ENCODE data around the gene MSH3.
"Not testable (repeated sequence)": the region's sequence is repeated elsewhere in the genome, so short reads cannot be mapped to it uniquely, and the experiment has no call there.

The MSH3 gene

DNA sequence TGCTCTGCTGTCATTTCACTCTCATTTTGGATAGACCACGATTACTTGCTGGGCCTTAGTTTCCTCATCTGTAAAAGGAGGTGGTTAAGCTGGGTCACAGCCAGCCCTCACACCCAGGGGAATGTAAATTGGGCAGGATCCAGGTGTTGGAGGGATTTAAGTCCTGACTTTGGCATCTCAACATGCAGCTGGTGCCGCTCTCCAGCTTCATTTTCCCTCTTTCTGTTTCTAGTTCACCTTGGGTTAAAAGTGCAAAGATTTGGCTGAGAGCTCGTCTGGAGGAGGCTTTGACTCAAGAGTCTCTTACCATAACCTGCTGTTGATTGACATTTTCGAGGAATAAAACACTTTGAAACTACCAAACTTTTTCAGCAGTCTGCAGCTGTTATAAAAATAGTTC lies 144.6 kb downstream of the MSH3 start:
- no peak for ATAC-seq

GRCh38 chr5:80799573-80799972 lies 145.1 kb downstream of the MSH3 start:
- ATAC-seq: no peak

- ATAC-seq: no peak
Measured at GRCh38 chr5:80804332-80804731, 149.9 kb downstream of the MSH3 start.

- ATAC-seq: no peak
Measured at GRCh38 chr5:80805038-80805437, 150.6 kb downstream of the MSH3 start.

DNA sequence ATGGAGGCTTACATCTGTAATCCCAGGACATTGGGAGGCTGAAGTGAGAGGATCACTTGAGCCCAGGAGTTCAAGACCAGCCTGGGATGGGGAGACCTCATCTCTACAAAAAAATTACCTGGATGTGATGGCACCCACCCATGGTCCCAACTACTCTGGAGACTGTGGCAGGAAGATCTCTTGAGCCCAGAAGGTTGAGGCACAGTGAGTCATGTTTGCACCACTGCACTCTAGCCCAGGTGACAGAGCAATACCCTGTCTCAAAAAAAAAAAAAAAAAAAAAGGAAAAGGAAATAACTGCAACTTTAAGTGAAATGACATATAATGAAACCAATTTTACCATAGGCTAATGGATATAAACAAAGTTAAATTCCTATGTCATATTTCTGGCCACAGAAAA lies 152.5 kb downstream of the MSH3 start:
- no peak for ATAC-seq

- no peak for ATAC-seq
Measured at GRCh38 chr5:80809451-80809850, 155.0 kb downstream of the MSH3 start.

DNA sequence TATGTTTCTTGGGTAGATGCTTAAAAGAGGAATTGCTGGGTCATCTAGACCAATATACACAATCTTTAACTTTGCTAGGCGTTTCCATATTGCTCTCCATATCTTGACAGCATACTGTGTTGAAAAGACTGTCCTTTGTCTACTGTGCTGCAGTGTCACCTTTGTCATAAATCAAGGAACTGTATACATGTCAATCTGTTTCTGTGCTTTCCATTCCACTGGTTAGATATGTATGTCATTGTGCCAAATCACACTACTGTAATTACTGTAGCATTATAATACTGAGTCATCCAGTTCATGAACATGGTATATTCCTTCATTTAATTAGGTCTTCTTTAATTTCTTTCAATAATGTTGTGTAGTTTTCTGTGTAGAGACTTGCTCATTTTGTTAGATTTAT lies 156.0 kb downstream of the MSH3 start:
- ATAC-seq: peak; percentile 41 to 89

DNA sequence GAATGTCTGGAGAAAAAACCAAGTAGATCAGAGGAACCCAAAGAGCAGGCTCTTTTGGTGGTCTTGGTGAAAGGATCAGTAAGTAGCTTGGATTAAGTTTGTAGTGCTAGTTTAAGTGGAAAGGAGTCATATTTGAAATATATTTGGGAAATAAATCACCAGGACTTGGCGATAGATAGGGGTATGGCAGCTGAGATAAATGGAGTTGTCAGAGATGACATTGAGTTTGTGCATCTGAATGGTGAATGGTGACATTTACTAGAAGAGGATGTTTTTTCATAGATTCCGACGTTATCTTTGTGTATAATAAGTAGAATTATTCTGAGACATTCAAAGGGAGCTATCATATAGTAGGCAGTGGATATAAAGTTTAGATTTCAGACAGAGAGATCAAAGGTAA lies 162.1 kb downstream of the MSH3 start:
- no peak for ATAC-seq

GRCh38 chr5:80820685-80821084 lies 166.2 kb downstream of the MSH3 start:
- ATAC-seq: no peak

- no peak for ATAC-seq
Measured at GRCh38 chr5:80822640-80823039, 168.2 kb downstream of the MSH3 start.

DNA sequence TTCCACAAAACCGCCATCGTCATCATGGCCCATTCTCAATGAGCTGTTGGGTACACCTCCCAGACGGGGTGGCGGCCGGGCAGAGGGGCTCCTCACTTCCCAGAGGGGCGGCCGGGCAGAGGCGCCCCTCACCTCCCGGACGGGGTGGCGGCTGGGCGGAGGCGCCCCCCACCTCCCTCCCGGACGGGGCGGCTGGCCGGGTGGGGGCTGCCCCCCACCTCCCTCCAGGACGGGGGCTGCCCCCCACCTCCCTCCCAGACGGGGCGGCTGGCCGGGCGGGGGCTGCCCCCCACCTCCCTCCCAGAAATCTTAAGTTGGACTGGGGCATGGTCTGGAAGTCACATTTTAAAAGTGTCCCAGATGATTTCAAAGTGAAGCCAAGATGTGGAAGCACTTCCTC lies 169.7 kb downstream of the MSH3 start:
- ATAC-seq: not testable (repeated sequence)

- ATAC-seq: no peak
Measured at GRCh38 chr5:80825786-80826460, 171.5 kb downstream of the MSH3 start.

- ATAC-seq: no peak
Measured at GRCh38 chr5:80834710-80835109, 180.3 kb downstream of the MSH3 start.

DNA sequence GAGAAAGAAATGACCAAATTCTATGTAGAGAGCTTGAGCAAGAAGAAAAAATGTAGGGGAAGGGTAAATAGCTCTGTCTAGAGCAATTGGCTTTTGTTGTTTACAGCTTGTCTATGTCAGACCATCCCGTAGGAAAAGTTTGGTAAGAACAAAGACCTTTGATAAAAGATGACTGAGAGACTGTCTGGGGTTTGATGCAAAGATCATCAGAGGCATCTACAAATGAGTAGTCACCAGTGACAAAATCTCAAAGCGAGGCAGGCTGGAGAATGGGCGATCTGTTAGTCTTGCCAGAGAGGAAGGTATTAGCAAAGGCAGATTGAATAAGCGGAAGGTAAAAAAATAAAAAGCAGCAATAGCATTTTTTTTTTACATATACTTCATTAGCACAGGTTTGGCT lies 180.7 kb downstream of the MSH3 start:
- ATAC-seq: no peak

GRCh38 chr5:80837679-80838078 lies 183.2 kb downstream of the MSH3 start:
- peak; percentile 73 to 74 for ATAC-seq

GRCh38 chr5:80841026-80841797 lies 186.8 kb downstream of the MSH3 start:
- not testable (repeated sequence) for ATAC-seq

DNA sequence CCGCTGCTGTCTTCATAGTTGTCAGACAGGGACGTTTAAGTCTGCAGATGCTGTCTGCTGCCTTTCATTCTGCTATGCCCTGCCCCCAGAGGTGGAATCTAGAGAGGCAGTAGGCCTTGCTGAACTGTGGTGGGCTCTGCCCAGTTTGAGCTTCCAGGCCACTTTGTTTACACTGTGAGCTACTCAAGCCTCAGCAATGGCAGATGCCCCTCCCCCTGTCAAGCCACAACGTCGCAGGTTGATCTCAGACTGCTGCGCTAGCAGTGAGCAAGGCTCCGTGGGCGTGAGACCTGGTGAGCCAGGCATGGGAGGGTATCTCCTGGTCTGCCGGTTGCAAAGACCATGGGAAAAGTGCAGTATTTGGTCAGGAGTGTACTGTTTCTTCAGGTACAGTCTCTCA lies 192.0 kb downstream of the MSH3 start:
- not testable (repeated sequence) for ATAC-seq

- ATAC-seq: not testable (repeated sequence)
Measured at GRCh38 chr5:80850168-80850567, 195.7 kb downstream of the MSH3 start.

GRCh38 chr5:80852331-80853245 lies 198.1 kb downstream of the MSH3 start:
- ATAC-seq: no peak

- no peak for ATAC-seq
Measured at GRCh38 chr5:80853413-80853812, 199.0 kb downstream of the MSH3 start.

DNA sequence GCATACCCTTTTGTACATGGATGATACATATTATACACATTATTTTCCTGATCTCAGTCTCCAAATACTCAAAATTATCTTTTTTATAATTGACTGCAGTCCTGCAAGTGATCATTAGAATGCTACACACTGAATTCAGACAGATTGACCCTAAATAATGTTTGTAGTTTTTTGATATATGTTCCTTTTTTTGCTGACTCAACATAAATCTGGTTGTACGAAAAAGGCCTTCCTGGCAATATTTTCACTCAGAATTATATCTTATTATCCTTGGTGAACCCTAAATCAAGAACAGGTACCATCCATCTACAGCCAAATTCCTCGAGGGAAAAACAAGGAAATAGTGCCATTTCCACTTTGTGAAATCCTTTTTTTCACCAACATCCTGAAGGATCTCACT lies 200.1 kb downstream of the MSH3 start:
- no peak for ATAC-seq

- no peak for ATAC-seq
Measured at GRCh38 chr5:80860924-80861613, 206.6 kb downstream of the MSH3 start.

DNA sequence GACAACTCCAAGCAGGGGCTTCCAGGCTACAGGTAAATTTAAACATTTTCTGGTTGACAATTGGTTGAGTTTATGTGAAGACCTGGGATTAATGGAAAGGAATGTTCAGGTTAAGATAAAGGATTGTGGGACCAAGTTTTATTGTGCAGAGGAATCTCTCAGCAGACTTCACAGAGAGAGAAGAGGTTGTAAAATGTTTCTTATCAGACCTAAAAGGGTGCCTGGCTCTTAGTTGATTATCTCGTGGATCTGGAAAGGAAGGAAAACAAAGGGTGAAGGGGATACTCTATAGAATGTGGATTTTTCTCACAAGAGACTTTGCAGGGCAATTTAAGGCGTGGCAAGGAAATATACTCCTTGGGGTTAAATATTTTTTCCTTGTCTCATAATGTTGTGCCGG lies 209.3 kb downstream of the MSH3 start:
- ATAC-seq: no peak
